SK-N-SH (cell line): ENCODE measurements around the gene ITGB6. TPM values are rescaled to one million over a fixed set of nuclear protein-coding genes. Genes with fewer than 3 reads are reported as not detected.

Experiments
- CHD2 ChIP-seq: fragments of 150-350 bp; IDR thresholded peaks from 2 replicates; pipeline ENCODE4 v1.6.1; 2018; ENCODE audit warnings: low read length; ENCODE audit not compliant: partially characterized antibody
- EP300 ChIP-seq, 2 experiments: IDR thresholded peaks; 2 replicates each; pipeline versions ENCODE4 v1.4.0 to v1.6.1; 2012; ENCODE audit warnings: borderline replicate concordance in 1 of 2, low read depth in 1 of 2, low read length in 1 of 2
- EZH2phosphoT487 ChIP-seq: fragments of 200-600 bp; sonication (generic); IDR thresholded peaks from 2 replicates; pipeline ENCODE4 v1.6.1; 2017; ENCODE audit warnings: low read depth, mixed run types, mild to moderate bottlenecking, antibody characterized with exemption, moderate library complexity, borderline replicate concordance
- FOSL2 ChIP-seq: IDR thresholded peaks from 2 replicates; pipeline ENCODE4 v1.4.0; 2012; ENCODE audit warnings: low read depth, mild to moderate bottlenecking, moderate library complexity, borderline replicate concordance
- JUND ChIP-seq: IDR thresholded peaks from 2 replicates; pipeline ENCODE4 v1.4.0; 2012
- MEF2A ChIP-seq: IDR thresholded peaks from 2 replicates; pipeline ENCODE4 v1.4.0; 2012; ENCODE audit warnings: low read depth, borderline replicate concordance
- MXI1 ChIP-seq: IDR thresholded peaks from 2 replicates; pipeline ENCODE4 v1.6.1; 2012; ENCODE audit warnings: mild to moderate bottlenecking, low read depth, low read length, improper control_type of control experiment
- RAD21 ChIP-seq: IDR thresholded peaks from 2 replicates; pipeline ENCODE4 v1.6.1; 2012; ENCODE audit warnings: mild to moderate bottlenecking, low read length
- RFX5 ChIP-seq: IDR thresholded peaks from 2 replicates; pipeline ENCODE4 v1.6.1; 2012; ENCODE audit warnings: mild to moderate bottlenecking, improper control_type of control experiment, low read length
- SMC3 ChIP-seq: IDR thresholded peaks from 2 replicates; pipeline ENCODE4 v1.6.1; 2012; ENCODE audit warnings: low read depth, low read length, improper control_type of control experiment
- TAF1 ChIP-seq: IDR thresholded peaks from 2 replicates; pipeline ENCODE4 v1.6.1; 2012; ENCODE audit warnings: low read depth, mild to moderate bottlenecking, low read length, moderate library complexity, borderline replicate concordance
- TEAD4 ChIP-seq: IDR thresholded peaks from 2 replicates; pipeline ENCODE4 v1.4.0; 2012; ENCODE audit warnings: mild to moderate bottlenecking, borderline replicate concordance; ENCODE audit not compliant: insufficient read depth
- polyA plus RNA-seq, 3 experiments: library from polyadenylated mRNA; depleted of rRNA; stranded (reverse); fragments of >200 nt; gene quantifications; 2 replicates each; pipeline ENCODE4 v1.2.3, GENCODE V29; 2012
- TF ChIP-seq, protein P1 (sequence below): fragments of 150-350 bp; IDR thresholded peaks from 2 replicates; pipeline ENCODE4 v1.6.1; 2016; ENCODE audit warnings: mild to moderate bottlenecking, low read depth, low read length
- TF ChIP-seq, protein P2 (sequence below): fragments of 150-350 bp; IDR thresholded peaks from 2 replicates; pipeline ENCODE4 v1.6.1; 2017; ENCODE audit warnings: antibody characterized with exemption, low read length, low read depth, borderline replicate concordance
- TF ChIP-seq, protein P3 (sequence below): IDR thresholded peaks from 2 replicates; pipeline ENCODE4 v1.4.0; 2012; ENCODE audit warnings: low read depth, borderline replicate concordance
- TF ChIP-seq, protein P4 (sequence below): fragments of 200-600 bp; sonication (generic); IDR thresholded peaks from 2 replicates; pipeline ENCODE4 v1.6.1; 2017; ENCODE audit warnings: antibody characterized with exemption, mild to moderate bottlenecking, moderate library complexity
- TF ChIP-seq, protein P5 (sequence below): IDR thresholded peaks from 2 replicates; pipeline ENCODE4 v1.6.1; 2012; ENCODE audit warnings: mild to moderate bottlenecking, low read depth, low read length, moderate library complexity
- TF ChIP-seq, protein P6 (sequence below): IDR thresholded peaks from 2 replicates; pipeline ENCODE4 v1.4.0; 2012; ENCODE audit warnings: low read depth, borderline replicate concordance

The ITGB6 gene
- polyA plus RNA-seq, 1 of the 3 experiments (the other 2 are of a cell fraction): 0.10 TPM

DNA sequence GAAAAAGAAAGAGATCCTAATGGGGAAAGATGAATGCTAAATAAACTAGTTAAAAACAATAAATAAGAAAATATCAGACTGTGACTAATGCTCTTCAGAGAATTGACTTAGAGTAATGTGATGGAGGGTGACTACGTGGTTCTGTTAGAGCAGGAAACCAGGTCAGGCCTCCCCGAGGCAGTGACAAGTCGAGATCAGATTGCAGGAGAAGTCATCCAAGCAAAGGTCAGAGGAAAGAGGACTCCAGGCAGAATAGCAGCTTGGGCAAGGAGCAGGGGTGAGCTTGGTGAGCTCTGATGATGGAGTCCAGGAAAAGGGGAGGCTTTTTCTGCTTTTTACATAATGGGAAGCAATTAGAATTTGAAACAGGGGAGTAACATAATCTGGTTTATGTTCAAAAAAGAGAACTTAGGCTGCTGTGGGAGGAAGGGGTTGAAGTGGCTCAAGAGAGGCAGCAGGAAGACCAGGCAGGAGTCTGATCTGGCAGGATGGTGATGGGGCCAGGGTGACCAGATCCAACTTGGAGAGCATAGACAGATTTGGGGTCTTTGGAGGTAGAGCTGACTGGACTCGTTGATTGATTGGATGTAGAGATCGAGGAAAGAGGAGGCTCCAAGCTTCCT, 27.3 kb upstream of the ITGB6 start (continued):
- TF ChIP-seq, protein P1, sequence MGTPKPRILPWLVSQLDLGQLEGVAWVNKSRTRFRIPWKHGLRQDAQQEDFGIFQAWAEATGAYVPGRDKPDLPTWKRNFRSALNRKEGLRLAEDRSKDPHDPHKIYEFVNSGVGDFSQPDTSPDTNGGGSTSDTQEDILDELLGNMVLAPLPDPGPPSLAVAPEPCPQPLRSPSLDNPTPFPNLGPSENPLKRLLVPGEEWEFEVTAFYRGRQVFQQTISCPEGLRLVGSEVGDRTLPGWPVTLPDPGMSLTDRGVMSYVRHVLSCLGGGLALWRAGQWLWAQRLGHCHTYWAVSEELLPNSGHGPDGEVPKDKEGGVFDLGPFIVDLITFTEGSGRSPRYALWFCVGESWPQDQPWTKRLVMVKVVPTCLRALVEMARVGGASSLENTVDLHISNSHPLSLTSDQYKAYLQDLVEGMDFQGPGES: no peak
- TF ChIP-seq, protein P2, sequence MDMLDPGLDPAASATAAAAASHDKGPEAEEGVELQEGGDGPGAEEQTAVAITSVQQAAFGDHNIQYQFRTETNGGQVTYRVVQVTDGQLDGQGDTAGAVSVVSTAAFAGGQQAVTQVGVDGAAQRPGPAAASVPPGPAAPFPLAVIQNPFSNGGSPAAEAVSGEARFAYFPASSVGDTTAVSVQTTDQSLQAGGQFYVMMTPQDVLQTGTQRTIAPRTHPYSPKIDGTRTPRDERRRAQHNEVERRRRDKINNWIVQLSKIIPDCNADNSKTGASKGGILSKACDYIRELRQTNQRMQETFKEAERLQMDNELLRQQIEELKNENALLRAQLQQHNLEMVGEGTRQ: no peak
- TF ChIP-seq RFX5 (no peak), RAD21 (no peak), MXI1 (no peak), JUND (peak; percentile 24; the same call in 1 of the 2 replicates), EZH2phosphoT487 (no peak), TAF1 (no peak), SMC3 (no peak), EP300 (IDR thresholded peaks at IDR 0.05; ENCODE audit: borderline replicate concordance in 1 of 2, low read depth in 1 of 2, low read length in 1 of 2) (peak in 1 of 2 experiments; percentile 59; a peak in 1 of 4 replicates), FOSL2 (peak; percentile 31; the same call in 1 of the 2 replicates), CHD2 (no peak), MEF2A (no peak), TEAD4 (no peak)
- TF ChIP-seq, protein P3, sequence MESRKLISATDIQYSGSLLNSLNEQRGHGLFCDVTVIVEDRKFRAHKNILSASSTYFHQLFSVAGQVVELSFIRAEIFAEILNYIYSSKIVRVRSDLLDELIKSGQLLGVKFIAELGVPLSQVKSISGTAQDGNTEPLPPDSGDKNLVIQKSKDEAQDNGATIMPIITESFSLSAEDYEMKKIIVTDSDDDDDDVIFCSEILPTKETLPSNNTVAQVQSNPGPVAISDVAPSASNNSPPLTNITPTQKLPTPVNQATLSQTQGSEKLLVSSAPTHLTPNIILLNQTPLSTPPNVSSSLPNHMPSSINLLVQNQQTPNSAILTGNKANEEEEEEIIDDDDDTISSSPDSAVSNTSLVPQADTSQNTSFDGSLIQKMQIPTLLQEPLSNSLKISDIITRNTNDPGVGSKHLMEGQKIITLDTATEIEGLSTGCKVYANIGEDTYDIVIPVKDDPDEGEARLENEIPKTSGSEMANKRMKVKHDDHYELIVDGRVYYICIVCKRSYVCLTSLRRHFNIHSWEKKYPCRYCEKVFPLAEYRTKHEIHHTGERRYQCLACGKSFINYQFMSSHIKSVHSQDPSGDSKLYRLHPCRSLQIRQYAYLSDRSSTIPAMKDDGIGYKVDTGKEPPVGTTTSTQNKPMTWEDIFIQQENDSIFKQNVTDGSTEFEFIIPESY: no peak
- TF ChIP-seq, protein P4, sequence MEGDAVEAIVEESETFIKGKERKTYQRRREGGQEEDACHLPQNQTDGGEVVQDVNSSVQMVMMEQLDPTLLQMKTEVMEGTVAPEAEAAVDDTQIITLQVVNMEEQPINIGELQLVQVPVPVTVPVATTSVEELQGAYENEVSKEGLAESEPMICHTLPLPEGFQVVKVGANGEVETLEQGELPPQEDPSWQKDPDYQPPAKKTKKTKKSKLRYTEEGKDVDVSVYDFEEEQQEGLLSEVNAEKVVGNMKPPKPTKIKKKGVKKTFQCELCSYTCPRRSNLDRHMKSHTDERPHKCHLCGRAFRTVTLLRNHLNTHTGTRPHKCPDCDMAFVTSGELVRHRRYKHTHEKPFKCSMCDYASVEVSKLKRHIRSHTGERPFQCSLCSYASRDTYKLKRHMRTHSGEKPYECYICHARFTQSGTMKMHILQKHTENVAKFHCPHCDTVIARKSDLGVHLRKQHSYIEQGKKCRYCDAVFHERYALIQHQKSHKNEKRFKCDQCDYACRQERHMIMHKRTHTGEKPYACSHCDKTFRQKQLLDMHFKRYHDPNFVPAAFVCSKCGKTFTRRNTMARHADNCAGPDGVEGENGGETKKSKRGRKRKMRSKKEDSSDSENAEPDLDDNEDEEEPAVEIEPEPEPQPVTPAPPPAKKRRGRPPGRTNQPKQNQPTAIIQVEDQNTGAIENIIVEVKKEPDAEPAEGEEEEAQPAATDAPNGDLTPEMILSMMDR: no peak
- TF ChIP-seq, protein P5, sequence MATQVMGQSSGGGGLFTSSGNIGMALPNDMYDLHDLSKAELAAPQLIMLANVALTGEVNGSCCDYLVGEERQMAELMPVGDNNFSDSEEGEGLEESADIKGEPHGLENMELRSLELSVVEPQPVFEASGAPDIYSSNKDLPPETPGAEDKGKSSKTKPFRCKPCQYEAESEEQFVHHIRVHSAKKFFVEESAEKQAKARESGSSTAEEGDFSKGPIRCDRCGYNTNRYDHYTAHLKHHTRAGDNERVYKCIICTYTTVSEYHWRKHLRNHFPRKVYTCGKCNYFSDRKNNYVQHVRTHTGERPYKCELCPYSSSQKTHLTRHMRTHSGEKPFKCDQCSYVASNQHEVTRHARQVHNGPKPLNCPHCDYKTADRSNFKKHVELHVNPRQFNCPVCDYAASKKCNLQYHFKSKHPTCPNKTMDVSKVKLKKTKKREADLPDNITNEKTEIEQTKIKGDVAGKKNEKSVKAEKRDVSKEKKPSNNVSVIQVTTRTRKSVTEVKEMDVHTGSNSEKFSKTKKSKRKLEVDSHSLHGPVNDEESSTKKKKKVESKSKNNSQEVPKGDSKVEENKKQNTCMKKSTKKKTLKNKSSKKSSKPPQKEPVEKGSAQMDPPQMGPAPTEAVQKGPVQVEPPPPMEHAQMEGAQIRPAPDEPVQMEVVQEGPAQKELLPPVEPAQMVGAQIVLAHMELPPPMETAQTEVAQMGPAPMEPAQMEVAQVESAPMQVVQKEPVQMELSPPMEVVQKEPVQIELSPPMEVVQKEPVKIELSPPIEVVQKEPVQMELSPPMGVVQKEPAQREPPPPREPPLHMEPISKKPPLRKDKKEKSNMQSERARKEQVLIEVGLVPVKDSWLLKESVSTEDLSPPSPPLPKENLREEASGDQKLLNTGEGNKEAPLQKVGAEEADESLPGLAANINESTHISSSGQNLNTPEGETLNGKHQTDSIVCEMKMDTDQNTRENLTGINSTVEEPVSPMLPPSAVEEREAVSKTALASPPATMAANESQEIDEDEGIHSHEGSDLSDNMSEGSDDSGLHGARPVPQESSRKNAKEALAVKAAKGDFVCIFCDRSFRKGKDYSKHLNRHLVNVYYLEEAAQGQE: no peak
- TF ChIP-seq, protein P6, sequence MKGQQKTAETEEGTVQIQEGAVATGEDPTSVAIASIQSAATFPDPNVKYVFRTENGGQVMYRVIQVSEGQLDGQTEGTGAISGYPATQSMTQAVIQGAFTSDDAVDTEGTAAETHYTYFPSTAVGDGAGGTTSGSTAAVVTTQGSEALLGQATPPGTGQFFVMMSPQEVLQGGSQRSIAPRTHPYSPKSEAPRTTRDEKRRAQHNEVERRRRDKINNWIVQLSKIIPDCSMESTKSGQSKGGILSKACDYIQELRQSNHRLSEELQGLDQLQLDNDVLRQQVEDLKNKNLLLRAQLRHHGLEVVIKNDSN: no peak
